SK-N-SH (cell line): Measurements from ENCODE around the gene CARD14. TPM values are rescaled to one million over a fixed set of nuclear protein-coding genes. Genes with fewer than 3 reads are reported as not detected.

Experiments
- CTCF ChIA-PET: fragments of 300-600, 350-600 bp; formaldehyde crosslinking; extraction: SDS; loops from one replicate; lab custom pipeline; 2021; lab: Yijun Ruan, JAX
- POLR2A ChIA-PET: fragments of 350-600 bp; sonication (Branson Sonifier 250); formaldehyde crosslinking; extraction: SDS; loops from one replicate; lab custom pipeline; 2020; ENCODE audit warnings: antibody characterized with exemption, inconsistent platforms; lab: Yijun Ruan, JAX
- DNase-seq: peaks from one replicate; pipeline ENCODE4 v3.0.0; 2012
- H2AFZ ChIP-seq: fragments of 200-600 bp; sonication (generic); 2 replicates; pipeline ENCODE4 v1.8.1; 2016; ENCODE audit warnings: antibody characterized with exemption, mild to moderate bottlenecking, low read depth
- H3F3A ChIP-seq: fragments of 200-600 bp; sonication (generic); replicated peaks from 2 replicates; pipeline ENCODE3; 2016; ENCODE audit warnings: antibody characterized with exemption, mild to moderate bottlenecking; ENCODE audit not compliant: insufficient read depth
- H3K27ac ChIP-seq, 2 experiments: fragments of 200-500 bp in 1 of 2; fragments of 200-600 bp in 1 of 2; sonication (Bioruptor generic) in 1 of 2; sonication (generic), shearing (Covaris generic) in 1 of 2; 2 replicates each; pipeline versions ENCODE4 v1.5.1 to v1.6.1; 2014 to 2016; ENCODE audit warnings: low read depth in 2 of 2, inconsistent platforms in 1 of 2, low read length in 1 of 2, mild to moderate bottlenecking in 1 of 2, mixed read lengths in 1 of 2
- H3K27me3 ChIP-seq: fragments of 200-600 bp; sonication (generic), shearing (Covaris generic); 2 replicates; pipeline ENCODE4 v1.6.1; 2016; ENCODE audit warnings: mixed run types; ENCODE audit not compliant: insufficient read depth
- H3K36me3 ChIP-seq, 2 experiments: fragments of 200-500 bp in 1 of 2; fragments of 200-600 bp in 1 of 2; sonication (Bioruptor generic) in 1 of 2; sonication (generic) in 1 of 2; replicated peaks in 1 of 2; 2 replicates each; pipeline versions ENCODE3 to v1.5.1; 2014 to 2016; ENCODE audit warnings: low read length in 1 of 2, mild to moderate bottlenecking in 1 of 2; ENCODE audit not compliant: insufficient read depth in 2 of 2, control insufficient read depth in 1 of 2
- H3K4me1 ChIP-seq, 2 experiments: fragments of 200-500 bp in 1 of 2; fragments of 200-600 bp in 1 of 2; sonication (Bioruptor generic) in 1 of 2; sonication (generic), shearing (Covaris generic) in 1 of 2; 2 replicates each; pipeline versions ENCODE4 v1.5.1 to v1.6.1; 2014 to 2016; ENCODE audit warnings: low read depth in 1 of 2, low read length in 1 of 2, mixed run types in 1 of 2; ENCODE audit not compliant: insufficient read depth in 2 of 2, control insufficient read depth in 1 of 2
- H3K4me2 ChIP-seq: fragments of 200-600 bp; sonication (generic), shearing (Covaris generic); 2 replicates; pipeline ENCODE4 v1.6.1; 2017; ENCODE audit warnings: mixed run types
- H3K4me3 ChIP-seq, 2 experiments: fragments of 200-500 bp in 1 of 2; fragments of 200-600 bp in 1 of 2; sonication (Bioruptor generic) in 1 of 2; sonication (generic), shearing (Covaris generic) in 1 of 2; 2 replicates each; pipeline versions ENCODE4 v1.5.1 to v1.8.1; 2014 to 2016; ENCODE audit warnings: low read depth in 2 of 2, inconsistent platforms in 1 of 2, low read length in 1 of 2, mild to moderate bottlenecking in 1 of 2, mixed read lengths in 1 of 2, moderate library complexity in 1 of 2
- H3K79me2 ChIP-seq: fragments of 200-600 bp; sonication (generic); 2 replicates; pipeline ENCODE4 v1.8.1; 2017; ENCODE audit warnings: mild to moderate bottlenecking; ENCODE audit not compliant: insufficient read depth
- H3K9ac ChIP-seq: fragments of 200-600 bp; sonication (generic); 2 replicates; pipeline ENCODE4 v1.6.1; 2017; ENCODE audit warnings: mixed run types
- H3K9me2 ChIP-seq: fragments of 200-600 bp; sonication (generic); 2 replicates; pipeline ENCODE4 v1.6.1; 2017; ENCODE audit warnings: mixed run types
- H3K9me3 ChIP-seq: fragments of 200-600 bp; sonication (generic); 2 replicates; pipeline ENCODE4 v1.6.1; 2017; ENCODE audit warnings: mixed run types, mild to moderate bottlenecking, moderate library complexity
- H4K20me1 ChIP-seq: fragments of 200-600 bp; sonication (generic); 2 replicates; pipeline ENCODE4 v1.6.1; 2017; ENCODE audit warnings: mild to moderate bottlenecking, mixed run types; ENCODE audit not compliant: insufficient read depth
- CHD2 ChIP-seq: fragments of 150-350 bp; IDR thresholded peaks from 2 replicates; pipeline ENCODE4 v1.6.1; 2018; ENCODE audit warnings: low read length; ENCODE audit not compliant: partially characterized antibody
- EP300 ChIP-seq, 2 experiments: IDR thresholded peaks; 2 replicates each; pipeline versions ENCODE4 v1.4.0 to v1.6.1; 2012; ENCODE audit warnings: borderline replicate concordance in 1 of 2, low read depth in 1 of 2, low read length in 1 of 2
- FOXM1 ChIP-seq: IDR thresholded peaks from 2 replicates; pipeline ENCODE4 v1.4.0; 2012; ENCODE audit warnings: low read depth, mild to moderate bottlenecking
- GATA2 ChIP-seq: sonication (generic); formaldehyde crosslinking; IDR thresholded peaks from 2 replicates; pipeline ENCODE4 v1.5.0; 2020; ENCODE audit warnings: mild to moderate bottlenecking, missing genetic modification reagents
- MAX ChIP-seq: IDR thresholded peaks from 2 replicates; pipeline ENCODE4 v1.4.0; 2012; ENCODE audit warnings: low read depth
- NRF1 ChIP-seq: IDR thresholded peaks from 2 replicates; pipeline ENCODE4 v1.6.1; 2012; ENCODE audit warnings: low read depth, mild to moderate bottlenecking, low read length
- PBX3 ChIP-seq: IDR thresholded peaks from 2 replicates; pipeline ENCODE4; 2012
- RXRA ChIP-seq: IDR thresholded peaks from 2 replicates; pipeline ENCODE4 v1.4.0; 2012; ENCODE audit warnings: low read depth, mild to moderate bottlenecking, borderline replicate concordance
- SMC3 ChIP-seq: IDR thresholded peaks from 2 replicates; pipeline ENCODE4 v1.6.1; 2012; ENCODE audit warnings: low read depth, low read length, improper control_type of control experiment
- TAF1 ChIP-seq: IDR thresholded peaks from 2 replicates; pipeline ENCODE4 v1.6.1; 2012; ENCODE audit warnings: low read depth, mild to moderate bottlenecking, low read length, moderate library complexity, borderline replicate concordance
- TEAD4 ChIP-seq: IDR thresholded peaks from 2 replicates; pipeline ENCODE4 v1.4.0; 2012; ENCODE audit warnings: mild to moderate bottlenecking, borderline replicate concordance; ENCODE audit not compliant: insufficient read depth
- USF1 ChIP-seq: IDR thresholded peaks from 2 replicates; pipeline ENCODE4 v1.4.0; 2012; ENCODE audit warnings: low read depth, borderline replicate concordance
- WGBS: methylation state at CpG from one replicate; pipeline ENCODE4 v1.1.6; 2017; ENCODE audit warnings: low lambda C conversion rate; 5-methylcytosine and 5-hydroxymethylcytosine counted together
- polyA plus RNA-seq, 3 experiments: library from polyadenylated mRNA; depleted of rRNA; stranded (reverse); fragments of >200 nt; gene quantifications; 2 replicates each; pipeline ENCODE4 v1.2.3, GENCODE V29; 2012
- TF ChIP-seq, protein P1 (sequence below): fragments of 200-600 bp; sonication (generic); IDR thresholded peaks from 2 replicates; pipeline ENCODE4 v1.6.1; 2017; ENCODE audit warnings: antibody characterized with exemption, mild to moderate bottlenecking, moderate library complexity
- TF ChIP-seq, protein P2 (sequence below): fragments of 150-350 bp; IDR thresholded peaks from 2 replicates; pipeline ENCODE4 v1.6.1; 2016; ENCODE audit warnings: mild to moderate bottlenecking, low read depth, low read length
- TF ChIP-seq, protein P3 (sequence below): fragments of 150-350 bp; IDR thresholded peaks from 2 replicates; pipeline ENCODE4 v1.6.1; 2017; ENCODE audit warnings: antibody characterized with exemption, low read length, low read depth, borderline replicate concordance

CARD14 gene
- polyA plus RNA-seq, 1 of the 3 experiments (the other 2 are of a cell fraction), result 0.05 TPM

DNA sequence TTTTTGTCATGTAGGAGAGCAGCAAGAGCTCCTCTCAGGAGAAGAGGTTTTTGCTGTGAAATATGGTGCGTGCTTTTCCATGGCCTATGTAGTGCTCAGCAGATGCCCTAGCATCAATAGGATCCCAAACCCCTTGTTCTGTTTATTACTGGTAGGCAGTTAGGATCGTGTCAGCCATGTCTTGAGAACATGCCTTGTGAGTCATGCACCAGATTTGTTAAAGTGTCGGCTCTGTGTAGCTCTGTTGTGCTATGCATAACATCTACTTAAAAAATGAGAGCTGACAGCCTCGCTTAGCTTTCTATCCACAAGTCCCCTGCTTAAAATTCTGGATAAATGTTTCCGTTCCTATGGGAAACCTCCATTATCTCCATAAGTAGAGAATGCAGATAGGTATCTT is 18.5 kb upstream of the CARD14 start:
- Histone ChIP-seq H3K9ac (no peak overlapping the region), H3K4me2 (0 out of 2 replicates have a peak overlapping the region, but pooled peaks have one; percentile 9), H4K20me1 (peaks cover under 1% of the 10 kb centered on the region; the same call in 1 of the 2 replicates), H3F3A (peaks cover 4% of the 10 kb centered on the region), H2AFZ (no peak overlapping the region), H3K27me3 (no peaks in the 10 kb centered on the region), H3K4me1 (peaks cover 5 to 12% of the 10 kb centered on the region in 2 experiments; a peak in 1 of 4 replicates), H3K4me3 (no peak overlapping the region), H3K79me2 (peaks cover 30% of the 10 kb centered on the region), H3K9me3 (no peaks in the 10 kb centered on the region), H3K36me3 (peaks cover 0 to 7% of the 10 kb centered on the region in 2 experiments), H3K9me2 (no peaks in the 10 kb centered on the region), H3K27ac (peak overlapping the region in 1 of 2 experiments; percentile 2; a peak in 1 of 4 replicates)
- DNase-seq, result no peak
- POLR2A ChIA-PET, result interaction anchor here (1.5 kb wide), 1 partner anchor 50 kb away, joined by 5 read pairs; the partner anchor contains the start of gene GAA
- 0 out of 2 replicates have a peak, but pooled peaks have one; percentile 18 for TF ChIP-seq MAX
- peak; percentile 57; the same call in 1 of the 2 replicates for TF ChIP-seq PBX3
- TF ChIP-seq FOXM1, result no peak
- no peak for TF ChIP-seq GATA2 (CRISPR knock-in tag)
- TF ChIP-seq, protein P1, sequence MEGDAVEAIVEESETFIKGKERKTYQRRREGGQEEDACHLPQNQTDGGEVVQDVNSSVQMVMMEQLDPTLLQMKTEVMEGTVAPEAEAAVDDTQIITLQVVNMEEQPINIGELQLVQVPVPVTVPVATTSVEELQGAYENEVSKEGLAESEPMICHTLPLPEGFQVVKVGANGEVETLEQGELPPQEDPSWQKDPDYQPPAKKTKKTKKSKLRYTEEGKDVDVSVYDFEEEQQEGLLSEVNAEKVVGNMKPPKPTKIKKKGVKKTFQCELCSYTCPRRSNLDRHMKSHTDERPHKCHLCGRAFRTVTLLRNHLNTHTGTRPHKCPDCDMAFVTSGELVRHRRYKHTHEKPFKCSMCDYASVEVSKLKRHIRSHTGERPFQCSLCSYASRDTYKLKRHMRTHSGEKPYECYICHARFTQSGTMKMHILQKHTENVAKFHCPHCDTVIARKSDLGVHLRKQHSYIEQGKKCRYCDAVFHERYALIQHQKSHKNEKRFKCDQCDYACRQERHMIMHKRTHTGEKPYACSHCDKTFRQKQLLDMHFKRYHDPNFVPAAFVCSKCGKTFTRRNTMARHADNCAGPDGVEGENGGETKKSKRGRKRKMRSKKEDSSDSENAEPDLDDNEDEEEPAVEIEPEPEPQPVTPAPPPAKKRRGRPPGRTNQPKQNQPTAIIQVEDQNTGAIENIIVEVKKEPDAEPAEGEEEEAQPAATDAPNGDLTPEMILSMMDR, result no peak
- no peak for TF ChIP-seq EP300 (IDR thresholded peaks at IDR 0.05; ENCODE audit: borderline replicate concordance in 1 of 2, low read depth in 1 of 2, low read length in 1 of 2)
- TF ChIP-seq USF1, result no peak
- CTCF ChIA-PET, result interaction anchor here (0.8 kb wide), 1 partner anchor 9 kb away, joined by 3 read pairs; no protein-coding TSS in a partner anchor
- 63% methylated on average over 5 of the region's 5 CpGs for WGBS

GRCh38 chr17:80152081-80152702 is 17.6 kb upstream of the CARD14 start:
- WGBS, result 84% methylated on average over 11 of the region's 11 CpGs
- H3K4me3 ChIP-seq, result no peak overlapping the region
- TF ChIP-seq CHD2 (no peak), FOXM1 (no peak), NRF1 (no peak), TEAD4 (no peak), MAX (no peak), TAF1 (no peak), RXRA (no peak), SMC3 (no peak)
- TF ChIP-seq, protein P2, sequence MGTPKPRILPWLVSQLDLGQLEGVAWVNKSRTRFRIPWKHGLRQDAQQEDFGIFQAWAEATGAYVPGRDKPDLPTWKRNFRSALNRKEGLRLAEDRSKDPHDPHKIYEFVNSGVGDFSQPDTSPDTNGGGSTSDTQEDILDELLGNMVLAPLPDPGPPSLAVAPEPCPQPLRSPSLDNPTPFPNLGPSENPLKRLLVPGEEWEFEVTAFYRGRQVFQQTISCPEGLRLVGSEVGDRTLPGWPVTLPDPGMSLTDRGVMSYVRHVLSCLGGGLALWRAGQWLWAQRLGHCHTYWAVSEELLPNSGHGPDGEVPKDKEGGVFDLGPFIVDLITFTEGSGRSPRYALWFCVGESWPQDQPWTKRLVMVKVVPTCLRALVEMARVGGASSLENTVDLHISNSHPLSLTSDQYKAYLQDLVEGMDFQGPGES, result no peak
- TF ChIP-seq, protein P3, sequence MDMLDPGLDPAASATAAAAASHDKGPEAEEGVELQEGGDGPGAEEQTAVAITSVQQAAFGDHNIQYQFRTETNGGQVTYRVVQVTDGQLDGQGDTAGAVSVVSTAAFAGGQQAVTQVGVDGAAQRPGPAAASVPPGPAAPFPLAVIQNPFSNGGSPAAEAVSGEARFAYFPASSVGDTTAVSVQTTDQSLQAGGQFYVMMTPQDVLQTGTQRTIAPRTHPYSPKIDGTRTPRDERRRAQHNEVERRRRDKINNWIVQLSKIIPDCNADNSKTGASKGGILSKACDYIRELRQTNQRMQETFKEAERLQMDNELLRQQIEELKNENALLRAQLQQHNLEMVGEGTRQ, result no peak
- TF ChIP-seq, all 33 proteins: peak for 0
- Histone ChIP-seq H3F3A (peaks cover 4% of the 10 kb centered on the region), H3K27ac (no peak overlapping the region), H3K27me3 (no peaks in the 10 kb centered on the region), H3K4me2 (no peak overlapping the region), H3K36me3 (peaks cover 0 to 7% of the 10 kb centered on the region in 2 experiments), H3K4me1 (peaks cover 5 to 12% of the 10 kb centered on the region in 2 experiments; a peak in 1 of 4 replicates), H2AFZ (no peak overlapping the region), H3K9ac (no peak overlapping the region), H3K79me2 (peaks cover 25% of the 10 kb centered on the region), H3K9me3 (no peaks in the 10 kb centered on the region), H3K9me2 (no peaks in the 10 kb centered on the region), H4K20me1 (no peaks in the 10 kb centered on the region)
- DNase-seq, result no peak
- ChIA-PET POLR2A (no interaction called here), CTCF (no interaction called here)
